IPS-18c (cell line): Measurements from ENCODE around the gene C12orf56.

ENCODE experiments used
- H3K4me3 ChIP-seq: 2 replicates; pipeline ENCODE4 v1.7.0; 2013; ENCODE audit warnings: low read depth, mild to moderate bottlenecking, low read length, moderate library complexity; ENCODE audit not compliant: insufficient read depth
- H3K9me3 ChIP-seq: one replicate; pipeline ENCODE4 v1.6.1; 2013; ENCODE audit warnings: mild to moderate bottlenecking, low read length, moderate library complexity; ENCODE audit not compliant: control insufficient read depth, insufficient read depth

The C12orf56 gene

GRCh38 chr12:64390275-64390851, at the start of gene C12orf56:
TSS of gene C12orf56 (minus strand) at chr12:64390758. CDS start at chr12:64390565, 193 bp downstream.
- H3K4me3 ChIP-seq = peak within 1 kb of the TSS; percentile 36
- no peaks in the 10 kb centered on the region for H3K9me3 ChIP-seq

- Histone ChIP-seq H3K9me3 (no peaks in the 10 kb centered on the region), H3K4me3 (no peak overlapping the region)
These were observed 49.5 kb upstream of the C12orf56 start for GRCh38 chr12:64440100-64440499.

- H3K9me3 ChIP-seq = no peaks in the 10 kb centered on the region
- no peak overlapping the region for H3K4me3 ChIP-seq
These were observed 43.4 kb upstream of the C12orf56 start for GRCh38 chr12:64433915-64434314.

DNA sequence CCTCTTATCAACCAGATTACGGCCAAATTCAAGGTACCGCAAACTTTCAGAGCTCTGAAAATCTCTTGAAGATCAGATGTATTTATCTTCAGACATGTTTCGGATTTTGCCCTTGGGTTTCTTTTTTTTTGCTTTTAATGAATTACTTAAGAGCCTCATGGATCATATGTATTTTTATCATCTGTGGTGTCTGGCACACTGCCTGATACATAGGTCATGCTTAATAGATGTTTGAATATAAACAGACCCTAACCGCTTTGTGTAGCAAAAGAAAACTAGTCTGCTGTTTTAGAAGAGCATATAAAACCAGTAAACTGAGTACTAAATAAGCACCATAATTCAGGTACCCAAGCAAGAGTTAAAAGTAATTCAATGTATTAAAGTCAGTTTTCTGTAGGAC, 41.2 kb upstream of the C12orf56 start:
- no peak overlapping the region for H3K4me3 ChIP-seq

GRCh38 chr12:64430886-64431285, 40.3 kb upstream of the C12orf56 start:
- no peaks in the 10 kb centered on the region for H3K9me3 ChIP-seq
- no peak overlapping the region for H3K4me3 ChIP-seq

More for the DNA sequence above, 41.2 kb upstream of the C12orf56 start:
- no peaks in the 10 kb centered on the region for H3K9me3 ChIP-seq

GRCh38 chr12:64428956-64429355, 38.4 kb upstream of the C12orf56 start:
- Histone ChIP-seq H3K4me3 (no peak overlapping the region), H3K9me3 (no peaks in the 10 kb centered on the region)

DNA sequence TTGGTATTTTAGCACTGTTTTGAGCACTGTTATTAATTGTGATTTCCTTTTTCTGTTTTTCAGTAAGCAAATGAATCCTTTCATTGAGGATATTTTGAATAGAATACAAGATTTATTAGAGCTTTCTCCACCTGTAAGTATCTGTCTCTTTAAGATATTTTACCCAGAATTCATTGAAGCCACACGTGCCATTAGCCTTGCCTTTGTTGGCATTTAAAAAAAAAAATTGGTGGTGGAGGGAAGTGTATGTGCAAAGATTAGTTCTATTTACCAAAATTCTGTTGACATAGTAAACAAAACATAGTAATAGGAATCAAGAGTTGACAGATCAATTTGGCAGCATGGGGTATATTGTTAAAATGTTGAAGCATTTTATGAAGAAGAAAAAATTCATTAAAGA, 37.4 kb upstream of the C12orf56 start:
- Histone ChIP-seq H3K9me3 (no peaks in the 10 kb centered on the region), H3K4me3 (no peak overlapping the region)

GRCh38 chr12:64419696-64420095, 29.1 kb upstream of the C12orf56 start:
- no peak overlapping the region for H3K4me3 ChIP-seq
- no peaks in the 10 kb centered on the region for H3K9me3 ChIP-seq

GRCh38 chr12:64418209-64418608, 27.7 kb upstream of the C12orf56 start:
- no peak overlapping the region for H3K4me3 ChIP-seq
- H3K9me3 ChIP-seq = no peaks in the 10 kb centered on the region

GRCh38 chr12:64413884-64414283, 23.3 kb upstream of the C12orf56 start:
- Histone ChIP-seq H3K9me3 (no peaks in the 10 kb centered on the region), H3K4me3 (no peak overlapping the region)

- Histone ChIP-seq H3K4me3 (no peak overlapping the region), H3K9me3 (no peaks in the 10 kb centered on the region)
These were observed 21.9 kb upstream of the C12orf56 start for GRCh38 chr12:64412459-64412858.

- no peak overlapping the region for H3K4me3 ChIP-seq
- H3K9me3 ChIP-seq = no peaks in the 10 kb centered on the region
These were observed 20.9 kb upstream of the C12orf56 start for GRCh38 chr12:64411427-64411826.

- Histone ChIP-seq H3K4me3 (no peak overlapping the region), H3K9me3 (no peaks in the 10 kb centered on the region)
These were observed 17.0 kb upstream of the C12orf56 start for GRCh38 chr12:64407342-64408223.

DNA sequence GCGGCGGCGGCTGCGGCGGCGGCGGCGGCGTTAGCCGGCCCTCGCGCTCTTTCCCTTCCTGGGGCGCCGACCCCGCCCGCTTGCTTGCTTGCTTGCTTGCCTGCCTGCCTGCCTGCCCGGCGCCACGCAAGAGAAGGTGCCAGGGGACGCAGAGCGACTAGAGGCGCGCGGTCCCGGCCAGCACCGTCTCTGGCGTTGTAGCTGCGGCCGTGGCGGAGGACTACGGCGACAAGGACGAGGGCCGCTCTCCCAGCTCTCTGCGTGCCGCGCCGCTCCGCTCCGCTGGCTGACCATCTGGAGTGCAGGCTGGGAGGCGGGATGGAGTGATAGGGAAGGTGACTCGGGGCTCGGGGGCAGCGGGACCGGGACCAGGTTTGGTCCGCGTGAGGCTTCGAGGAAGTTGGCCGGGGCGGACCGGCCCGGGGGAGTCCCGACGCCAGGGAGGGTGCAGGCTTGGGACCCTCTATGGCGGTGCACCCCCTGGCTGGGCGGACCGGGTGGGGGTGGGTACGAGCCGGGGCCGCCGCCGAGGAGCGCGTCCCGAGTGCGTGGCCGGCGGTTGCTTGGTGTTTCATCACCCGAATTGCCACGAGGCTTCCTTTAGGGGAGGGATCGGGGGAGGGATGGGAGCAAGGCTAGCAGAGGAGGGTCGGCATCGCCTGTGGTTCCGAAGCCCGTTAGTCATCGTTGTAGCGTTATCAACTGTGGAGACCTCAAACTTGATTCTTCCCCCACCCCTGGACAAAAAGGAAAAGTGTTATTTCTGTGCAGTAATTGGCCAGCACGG, 14.1 kb upstream of the C12orf56 start:
- H3K4me3 ChIP-seq = peak overlapping the region; percentile 93
- H3K9me3 ChIP-seq = no peaks in the 10 kb centered on the region

GRCh38 chr12:64403707-64404469, 13.3 kb upstream of the C12orf56 start, which contains the start of gene XPOT:
TSS of gene XPOT (plus strand) at chr12:64404392. CDS start at chr12:64410036, 5,644 bp downstream.
- Histone ChIP-seq H3K9me3 (no peaks in the 10 kb centered on the region), H3K4me3 (peak within 1 kb of the TSS; percentile 93)

DNA sequence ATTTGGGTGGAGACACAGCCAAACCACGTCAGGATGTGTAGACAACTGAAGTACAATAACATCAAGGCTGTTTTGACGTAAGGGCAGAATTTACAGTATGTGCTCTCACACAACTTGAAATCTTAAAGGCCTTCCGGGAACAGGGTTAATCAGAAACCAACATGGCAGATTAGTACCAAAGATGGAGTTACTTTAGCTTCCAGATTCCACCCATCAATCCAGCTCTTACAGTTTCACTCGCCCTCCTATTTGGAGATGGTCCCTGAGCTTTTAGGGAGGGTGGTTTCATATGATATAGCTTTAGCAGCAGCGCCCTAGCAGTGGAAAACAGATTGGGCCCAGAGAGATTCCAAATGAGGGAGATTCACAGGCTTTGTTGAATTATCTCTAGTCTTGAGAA, 11.6 kb upstream of the C12orf56 start:
- no peak overlapping the region for H3K4me3 ChIP-seq
- H3K9me3 ChIP-seq = no peaks in the 10 kb centered on the region

DNA sequence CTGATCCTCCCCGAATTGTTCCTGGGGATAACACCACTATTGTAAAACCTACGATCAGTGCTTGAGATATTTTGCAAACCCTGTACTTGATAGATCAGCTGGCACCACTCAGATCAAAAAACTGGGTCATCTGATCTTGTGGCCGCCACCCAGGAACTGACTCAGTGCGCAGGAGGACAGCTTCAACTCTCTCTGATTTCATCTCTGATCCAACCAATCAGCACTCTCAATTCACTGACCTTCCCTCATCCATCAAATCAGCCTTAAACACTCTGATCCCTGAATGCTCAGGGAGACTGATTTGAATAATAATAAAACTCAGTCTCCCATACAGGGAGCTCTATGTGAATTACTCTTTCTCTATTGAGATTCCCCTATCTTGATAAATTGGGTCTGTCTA, 9.5 kb upstream of the C12orf56 start:
- no peak overlapping the region for H3K4me3 ChIP-seq
- H3K9me3 ChIP-seq = no peaks in the 10 kb centered on the region
